GM18517 (cell line): ENCODE measurements around the gene CALM3.
A peak's percentile ranks its signal among the peaks of the same experiment; 100 is the strongest.

Experiments
- ATAC-seq: cut with Tn5 transposase; IDR thresholded peaks from one replicate; pipeline ENCODE4 v1.9.1; 2021; ENCODE audit warnings: mild to moderate bottlenecking, moderate library complexity; ENCODE audit not compliant: unreplicated experiment

Gene CALM3

DNA sequence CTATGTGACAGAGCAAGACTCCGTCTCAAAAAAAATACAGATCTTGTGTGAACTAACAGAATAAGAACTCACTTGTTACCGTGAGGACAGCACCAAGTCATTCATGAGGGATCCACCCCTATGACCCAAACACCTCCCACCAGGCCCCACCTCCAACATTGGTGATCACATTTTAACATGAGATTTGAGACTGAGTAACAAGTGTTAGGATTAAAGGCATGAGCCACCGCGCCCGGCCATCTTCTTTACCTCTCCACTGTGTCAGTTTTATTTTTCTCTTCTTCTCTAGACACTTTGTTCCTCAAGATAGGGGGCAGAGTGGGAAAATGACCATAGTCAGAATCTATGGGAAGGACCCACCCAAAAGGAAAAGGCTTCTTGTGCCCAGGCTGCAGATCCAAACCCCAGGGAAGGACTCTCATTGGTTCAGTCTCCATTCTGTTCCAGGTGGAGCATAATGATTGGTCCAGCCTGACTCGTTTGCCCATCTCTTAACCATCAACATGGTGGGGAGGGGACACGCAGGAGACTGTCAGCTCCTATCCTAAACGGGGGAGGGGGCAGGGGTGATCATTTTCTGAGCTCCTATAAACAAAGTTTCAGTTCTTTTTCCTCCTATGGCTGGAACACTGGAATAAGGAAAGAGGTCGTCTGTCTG lies 1.3 kb upstream of the CALM3 start:
- ATAC-seq: no peak

DNA sequence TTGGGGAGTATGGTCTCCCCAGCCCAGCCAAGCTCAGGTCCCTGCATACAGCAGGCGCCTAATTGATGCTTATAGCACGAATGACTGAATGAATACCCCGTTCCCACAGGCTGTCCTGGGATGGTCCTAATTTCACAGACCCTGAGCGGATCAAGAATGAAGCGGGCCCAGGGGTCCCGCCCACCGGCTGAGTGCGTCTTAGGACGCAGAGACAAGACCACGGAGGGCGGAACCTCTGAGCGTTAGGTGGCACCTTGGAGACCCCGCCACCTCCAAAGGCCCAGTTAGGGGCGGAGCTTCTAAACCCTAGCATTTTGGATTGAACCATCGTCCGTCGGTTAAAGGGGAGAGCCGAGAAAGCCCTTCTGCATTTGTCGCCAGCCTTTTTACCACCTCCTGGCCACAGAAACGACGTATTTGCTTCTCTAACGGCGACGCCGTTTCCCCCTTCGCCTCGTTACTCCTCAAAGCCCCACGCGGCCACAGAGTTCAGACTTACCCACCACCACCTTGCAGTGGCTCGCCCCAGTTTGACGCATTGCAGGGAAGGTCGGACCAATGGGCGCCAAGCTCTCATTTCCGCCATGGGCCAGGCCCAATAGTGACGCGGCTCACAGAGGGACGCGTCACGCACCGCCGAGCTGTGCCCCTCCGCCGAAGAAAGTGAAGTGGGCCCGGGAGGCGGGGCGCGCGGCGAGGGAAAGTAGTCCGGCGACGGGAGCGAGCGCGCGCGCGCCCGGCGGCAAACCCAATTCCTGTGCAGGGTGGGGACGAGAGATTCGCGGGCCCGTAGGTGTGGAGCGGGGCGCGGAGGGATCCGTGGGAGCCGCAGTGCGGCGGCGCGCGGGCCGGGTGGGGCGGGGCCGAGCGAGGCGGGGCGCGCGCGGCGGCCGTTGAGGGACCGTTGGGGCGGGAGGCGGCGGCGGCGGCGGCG lies 479 bp upstream of the CALM3 start:
- ATAC-seq: peak; percentile 78

DNA sequence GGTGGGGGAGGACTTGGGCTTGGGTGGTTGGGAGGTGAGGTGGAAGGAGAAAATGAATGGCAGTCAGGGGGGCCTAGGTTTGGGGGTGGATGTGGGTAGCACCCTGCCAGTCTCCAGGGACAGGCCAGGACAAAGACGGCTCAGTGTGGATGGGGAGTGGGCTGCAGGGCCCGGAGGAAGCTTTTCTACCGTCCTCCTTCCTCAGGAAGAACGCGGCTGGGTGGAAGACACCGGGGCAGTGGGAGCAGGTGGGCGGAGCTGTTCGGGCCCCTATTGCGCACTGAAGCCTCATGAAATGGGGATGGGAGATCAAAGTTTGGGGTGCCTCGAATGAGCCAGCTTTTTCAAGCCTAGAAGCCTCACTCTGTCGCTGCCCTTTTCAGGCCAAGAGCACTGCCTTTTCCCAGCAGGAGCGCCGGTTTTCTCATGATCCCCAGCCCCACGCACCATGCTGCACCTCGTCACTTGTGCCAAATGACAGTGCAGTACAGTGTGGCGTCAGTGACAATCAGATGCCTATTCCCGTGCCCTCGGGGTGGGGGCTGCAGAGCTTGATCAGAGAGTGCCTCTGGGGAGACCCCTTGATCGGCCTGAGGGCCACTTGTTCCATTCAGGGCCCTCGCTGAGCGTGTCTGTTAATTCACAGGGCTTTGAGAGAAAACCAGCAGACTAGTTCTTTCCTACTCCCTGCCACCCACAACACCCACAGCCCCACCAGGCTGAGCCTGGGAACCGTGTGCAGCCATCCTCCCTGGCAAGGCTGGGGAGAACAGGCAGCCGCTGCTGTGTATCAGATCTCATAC lies 1.5 kb downstream of the CALM3 start:
- no peak for ATAC-seq

DNA sequence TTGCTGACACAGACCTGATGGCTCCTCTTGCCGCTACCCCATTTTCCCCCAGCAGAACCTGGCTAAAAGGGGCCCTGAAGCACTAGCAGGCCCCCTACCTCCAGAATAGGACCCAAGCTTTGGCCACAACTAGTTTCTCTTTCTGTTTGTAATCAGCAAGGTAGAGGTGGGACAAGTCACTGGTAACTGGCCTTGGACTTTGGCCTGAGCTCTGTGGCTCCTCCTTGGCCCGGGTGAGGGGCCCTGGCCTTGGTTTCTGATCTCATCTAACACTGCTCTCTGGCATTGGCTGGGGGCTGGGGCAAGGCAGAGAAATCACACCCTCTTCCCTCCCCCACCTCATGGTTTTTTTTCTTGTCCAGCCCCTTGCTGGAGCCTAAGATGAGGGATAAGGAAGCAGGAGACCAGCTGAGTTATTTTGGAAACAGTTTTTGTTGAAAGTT lies 2.1 kb downstream of the CALM3 start:
- ATAC-seq: no peak

DNA sequence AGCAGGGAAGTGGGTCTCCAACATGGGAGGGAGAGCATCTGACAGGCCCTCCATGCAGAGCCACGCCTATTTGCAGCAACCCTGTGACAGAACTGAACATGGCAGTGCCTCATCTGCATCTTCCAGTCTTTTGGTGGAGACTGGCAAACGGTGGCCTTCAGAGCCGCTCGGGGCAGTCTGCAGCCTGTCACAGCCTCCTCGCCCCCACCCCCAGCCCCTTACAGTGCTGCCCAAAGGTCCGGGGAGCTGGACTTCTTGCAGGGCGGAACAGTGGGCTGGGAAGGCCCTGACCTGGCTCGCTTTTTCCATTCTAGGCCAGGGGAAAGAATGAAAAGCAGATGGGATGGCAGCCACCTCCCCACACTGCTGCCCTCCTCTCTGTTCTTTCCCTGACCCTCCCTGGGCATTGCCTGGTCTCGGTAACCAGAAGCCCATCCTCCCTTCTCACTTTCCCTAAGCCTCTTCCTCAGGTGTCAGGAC lies 2.7 kb downstream of the CALM3 start:
- ATAC-seq: no peak

DNA sequence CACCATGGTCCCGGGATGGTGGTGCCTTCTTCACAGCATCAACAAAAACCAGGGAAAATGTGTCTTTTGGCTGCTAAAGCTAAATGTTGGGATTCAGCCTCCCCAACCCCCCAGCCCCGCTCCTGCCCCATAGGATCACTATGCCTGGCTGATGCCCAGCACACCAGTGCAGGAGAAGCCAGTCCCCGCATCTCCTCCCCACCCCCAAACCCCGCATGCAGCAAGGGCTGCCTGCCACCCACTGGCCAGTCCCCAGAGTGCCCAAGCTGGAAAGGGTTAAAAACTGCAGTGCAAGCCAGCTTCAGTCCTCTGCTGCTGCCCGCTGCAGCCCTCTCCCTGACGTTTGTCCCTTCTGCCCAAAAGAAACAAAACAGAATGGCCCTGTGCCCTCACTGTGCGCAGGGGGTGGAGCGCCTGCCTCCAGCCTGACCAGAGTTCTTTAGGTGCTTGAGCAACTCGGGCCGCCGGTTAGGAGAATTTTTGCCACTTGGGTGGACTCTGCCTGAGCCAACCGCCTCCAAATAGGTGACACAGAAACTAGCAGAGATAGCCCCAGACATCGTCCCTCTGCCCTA lies 3.7 kb downstream of the CALM3 start:
- ATAC-seq: no peak

DNA sequence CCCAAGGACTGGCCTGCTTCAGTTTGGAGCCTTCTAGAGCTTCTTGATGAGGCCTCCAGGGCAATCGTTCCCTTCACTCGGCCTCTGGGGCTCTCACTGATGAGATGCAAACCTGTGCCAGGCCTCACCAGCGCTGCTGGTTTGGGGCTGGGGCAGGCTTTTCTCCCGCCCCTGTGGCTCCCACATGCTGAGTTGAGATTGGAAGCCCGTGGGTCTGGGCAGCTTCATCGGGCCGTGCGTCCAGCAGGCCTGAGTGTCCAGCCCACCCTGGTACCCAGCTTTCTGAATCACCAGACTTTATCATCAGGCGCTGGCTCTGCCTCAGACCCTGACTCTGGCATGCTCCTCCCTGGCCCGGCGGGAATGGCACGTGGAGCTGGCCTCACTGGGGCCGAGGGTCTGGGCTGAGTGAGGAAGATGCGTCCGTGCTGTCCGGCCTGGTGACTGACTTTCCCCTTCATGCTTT lies 4.3 kb downstream of the CALM3 start:
- no peak for ATAC-seq

DNA sequence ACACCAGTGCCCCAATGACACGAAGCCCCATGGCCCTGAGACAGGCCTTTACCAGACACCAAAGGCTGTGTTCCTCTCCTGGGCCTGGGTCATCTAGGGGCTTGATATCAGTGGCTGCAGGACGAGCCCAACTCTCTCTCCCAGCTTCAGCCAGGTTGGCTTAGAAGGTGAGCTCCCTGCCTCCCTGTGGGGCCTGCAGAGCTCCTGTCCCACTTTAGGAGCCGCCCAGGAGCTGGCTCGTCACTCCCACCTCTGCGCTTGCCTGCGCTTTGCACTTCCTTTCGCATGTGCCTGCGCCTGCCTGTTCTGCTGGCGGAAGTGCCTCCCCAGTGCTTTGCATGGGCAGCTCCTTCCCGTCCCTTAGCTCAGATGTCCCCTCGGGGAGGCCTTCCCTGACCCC lies 4.9 kb downstream of the CALM3 start:
- no peak for ATAC-seq

DNA sequence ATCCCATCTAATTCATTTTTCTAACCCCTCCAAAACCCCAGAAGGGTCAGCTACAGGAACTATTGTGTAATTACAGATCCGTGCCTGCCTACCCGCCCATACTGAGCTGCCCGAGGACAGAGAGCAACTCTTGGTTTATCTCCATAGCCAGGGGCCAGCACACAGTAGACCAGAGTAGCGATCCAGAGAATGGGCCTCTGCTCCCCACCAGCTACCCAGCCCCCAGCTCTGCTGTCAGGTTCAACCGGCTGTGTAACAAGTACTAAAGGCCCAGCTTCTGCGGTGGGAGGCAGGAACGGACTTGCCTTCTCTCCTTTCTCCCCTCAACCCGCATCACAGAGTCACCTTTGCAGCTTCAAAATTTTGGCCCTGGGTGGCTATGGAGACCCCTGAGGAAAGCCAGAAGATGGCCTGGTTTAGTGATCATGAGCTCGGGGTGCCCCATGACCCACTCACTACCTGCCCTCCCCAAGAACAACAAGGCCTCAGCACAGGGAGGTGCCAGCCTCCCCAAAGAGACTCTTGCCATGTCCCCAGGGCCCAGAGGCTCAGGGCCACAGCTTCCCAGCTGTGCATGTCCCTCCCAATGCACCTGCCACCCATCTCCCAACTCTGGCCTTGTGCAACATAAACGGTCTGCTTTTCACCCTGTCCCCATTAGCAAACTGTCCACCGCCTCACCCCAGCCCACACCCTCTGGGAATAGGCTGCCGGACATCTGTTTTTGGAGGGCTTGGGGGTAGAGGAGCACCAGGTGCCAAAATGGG lies 5.7 kb downstream of the CALM3 start:
- no peak for ATAC-seq

DNA sequence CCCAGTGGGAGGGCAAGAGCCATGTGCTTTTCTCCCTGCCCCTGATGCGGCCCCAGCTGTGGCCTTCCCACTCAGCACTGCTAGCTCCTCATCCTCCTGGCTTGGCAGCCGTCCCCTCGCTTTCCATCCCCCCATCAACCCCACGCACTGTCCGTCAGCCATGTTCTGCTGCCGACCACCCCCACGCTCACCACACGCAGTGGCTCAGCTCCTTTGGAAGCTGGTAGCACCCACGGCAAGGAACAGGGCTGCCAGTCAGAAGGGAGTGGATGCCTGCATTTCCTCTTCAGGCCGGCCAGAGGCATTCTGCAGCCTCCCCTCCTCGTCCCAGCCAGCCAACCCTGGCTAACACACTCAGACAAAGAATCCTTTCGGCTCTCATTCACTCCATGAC lies 6.3 kb downstream of the CALM3 start:
- ATAC-seq: no peak

DNA sequence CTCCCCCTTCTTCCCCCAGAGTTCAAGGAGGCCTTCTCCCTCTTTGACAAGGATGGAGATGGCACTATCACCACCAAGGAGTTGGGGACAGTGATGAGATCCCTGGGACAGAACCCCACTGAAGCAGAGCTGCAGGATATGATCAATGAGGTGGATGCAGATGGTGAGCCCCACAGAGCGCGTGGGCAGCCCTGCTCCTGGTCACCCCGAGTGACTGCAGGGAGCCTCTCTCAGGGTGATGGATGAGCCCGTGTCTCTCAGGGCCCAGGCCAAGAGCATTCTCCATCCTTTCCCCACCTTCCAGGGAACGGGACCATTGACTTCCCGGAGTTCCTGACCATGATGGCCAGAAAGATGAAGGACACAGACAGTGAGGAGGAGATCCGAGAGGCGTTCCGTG lies 7.0 kb downstream of the CALM3 start:
- no peak for ATAC-seq

DNA sequence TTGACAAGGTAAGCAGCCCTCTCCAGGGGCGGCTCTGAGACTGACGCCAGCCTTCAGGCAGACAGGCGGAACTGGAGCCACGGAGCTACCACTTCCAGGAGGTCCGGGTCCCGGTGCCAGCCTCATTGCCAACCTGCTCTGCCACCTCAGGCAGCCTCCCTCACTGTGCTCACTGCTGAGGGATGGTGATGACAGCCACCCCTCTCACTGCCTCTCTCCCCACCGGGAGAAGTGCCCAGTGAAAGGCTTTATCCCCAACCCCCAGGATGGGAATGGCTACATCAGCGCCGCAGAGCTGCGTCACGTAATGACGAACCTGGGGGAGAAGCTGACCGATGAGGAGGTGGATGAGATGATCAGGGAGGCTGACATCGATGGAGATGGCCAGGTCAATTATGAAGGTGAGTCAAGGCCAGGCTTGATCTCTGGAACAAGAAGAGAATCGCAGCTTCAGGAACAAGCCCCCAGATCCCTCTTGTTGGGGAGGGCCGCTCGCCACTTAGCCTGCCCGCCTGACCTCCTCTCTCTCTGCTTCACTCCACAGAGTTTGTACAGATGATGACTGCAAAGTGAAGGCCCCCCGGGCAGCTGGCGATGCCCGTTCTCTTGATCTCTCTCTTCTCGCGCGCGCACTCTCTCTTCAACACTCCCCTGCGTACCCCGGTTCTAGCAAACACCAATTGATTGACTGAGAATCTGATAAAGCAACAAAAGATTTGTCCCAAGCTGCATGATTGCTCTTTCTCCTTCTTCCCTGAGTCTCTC lies 7.6 kb downstream of the CALM3 start:
- no peak for ATAC-seq

DNA sequence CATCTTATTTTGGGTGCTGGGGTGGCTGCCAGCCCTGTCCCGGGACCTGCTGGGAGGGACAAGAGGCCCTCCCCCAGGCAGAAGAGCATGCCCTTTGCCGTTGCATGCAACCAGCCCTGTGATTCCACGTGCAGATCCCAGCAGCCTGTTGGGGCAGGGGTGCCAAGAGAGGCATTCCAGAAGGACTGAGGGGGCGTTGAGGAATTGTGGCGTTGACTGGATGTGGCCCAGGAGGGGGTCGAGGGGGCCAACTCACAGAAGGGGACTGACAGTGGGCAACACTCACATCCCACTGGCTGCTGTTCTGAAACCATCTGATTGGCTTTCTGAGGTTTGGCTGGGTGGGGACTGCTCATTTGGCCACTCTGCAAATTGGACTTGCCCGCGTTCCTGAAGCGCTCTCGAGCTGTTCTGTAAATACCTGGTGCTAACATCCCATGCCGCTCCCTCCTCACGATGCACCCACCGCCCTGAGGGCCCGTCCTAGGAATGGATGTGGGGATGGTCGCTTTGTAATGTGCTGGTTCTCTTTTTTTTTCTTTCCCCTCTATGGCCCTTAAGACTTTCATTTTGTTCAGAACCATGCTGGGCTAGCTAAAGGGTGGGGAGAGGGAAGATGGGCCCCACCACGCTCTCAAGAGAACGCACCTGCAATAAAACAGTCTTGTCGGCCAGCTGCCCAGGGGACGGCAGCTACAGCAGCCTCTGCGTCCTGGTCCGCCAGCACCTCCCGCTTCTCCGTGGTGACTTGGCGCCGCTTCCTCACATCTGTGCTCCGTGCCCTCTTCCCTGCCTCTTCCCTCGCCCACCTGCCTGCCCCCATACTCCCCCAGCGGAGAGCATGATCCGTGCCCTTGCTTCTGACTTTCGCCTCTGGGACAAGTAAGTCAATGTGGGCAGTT lies 8.6 kb downstream of the CALM3 start:
- ATAC-seq: no peak

DNA sequence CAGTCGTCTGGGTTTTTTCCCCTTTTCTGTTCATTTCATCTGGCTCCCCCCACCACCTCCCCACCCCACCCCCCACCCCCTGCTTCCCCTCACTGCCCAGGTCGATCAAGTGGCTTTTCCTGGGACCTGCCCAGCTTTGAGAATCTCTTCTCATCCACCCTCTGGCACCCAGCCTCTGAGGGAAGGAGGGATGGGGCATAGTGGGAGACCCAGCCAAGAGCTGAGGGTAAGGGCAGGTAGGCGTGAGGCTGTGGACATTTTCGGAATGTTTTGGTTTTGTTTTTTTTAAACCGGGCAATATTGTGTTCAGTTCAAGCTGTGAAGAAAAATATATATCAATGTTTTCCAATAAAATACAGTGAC lies 9.3 kb downstream of the CALM3 start:
- ATAC-seq: no peak

DNA sequence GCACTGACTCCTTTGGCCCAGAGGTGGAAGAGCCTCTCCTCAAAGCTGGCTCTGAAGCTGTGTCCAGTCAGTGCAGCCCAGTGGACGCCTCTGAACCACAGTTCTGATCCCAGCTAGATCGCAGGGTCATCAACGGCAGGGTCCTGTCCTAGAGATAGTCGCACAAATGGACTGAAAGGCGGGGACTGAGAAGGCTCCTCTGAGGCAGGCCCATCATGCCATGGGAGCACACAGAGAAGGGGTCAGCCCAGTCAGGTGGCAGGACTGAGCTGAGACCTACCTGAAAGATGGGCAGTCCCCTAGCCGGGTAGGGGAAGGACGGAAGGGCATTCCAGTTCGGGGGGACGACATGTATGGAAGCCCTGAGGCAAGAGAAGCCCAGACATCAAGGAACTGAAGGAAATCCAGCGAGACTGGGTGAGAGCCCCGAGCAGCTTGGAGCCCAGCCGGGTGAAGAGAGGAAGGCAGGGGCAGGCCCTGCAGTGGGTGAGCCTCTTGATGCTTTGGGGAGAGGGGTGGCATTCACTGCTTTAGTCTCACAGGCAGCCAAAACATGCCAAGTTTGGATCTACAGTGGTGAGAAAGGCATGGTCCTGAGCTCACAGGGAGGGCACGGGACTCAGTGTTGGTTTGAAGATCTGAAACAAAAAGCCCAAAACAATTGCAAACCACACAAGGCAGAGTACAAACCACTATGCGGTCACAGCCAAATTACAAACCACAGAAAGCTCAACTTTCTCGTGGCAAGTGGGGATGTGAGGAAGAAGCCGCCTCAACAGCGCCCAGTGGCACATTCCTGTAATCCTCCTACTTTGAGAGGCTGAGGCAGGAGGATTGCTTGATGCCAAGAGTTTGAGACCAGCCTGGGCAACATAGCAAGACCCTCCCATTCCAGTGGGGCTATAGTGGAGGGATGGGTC lies 10.0 kb downstream of the CALM3 start:
- ATAC-seq: no peak

DNA sequence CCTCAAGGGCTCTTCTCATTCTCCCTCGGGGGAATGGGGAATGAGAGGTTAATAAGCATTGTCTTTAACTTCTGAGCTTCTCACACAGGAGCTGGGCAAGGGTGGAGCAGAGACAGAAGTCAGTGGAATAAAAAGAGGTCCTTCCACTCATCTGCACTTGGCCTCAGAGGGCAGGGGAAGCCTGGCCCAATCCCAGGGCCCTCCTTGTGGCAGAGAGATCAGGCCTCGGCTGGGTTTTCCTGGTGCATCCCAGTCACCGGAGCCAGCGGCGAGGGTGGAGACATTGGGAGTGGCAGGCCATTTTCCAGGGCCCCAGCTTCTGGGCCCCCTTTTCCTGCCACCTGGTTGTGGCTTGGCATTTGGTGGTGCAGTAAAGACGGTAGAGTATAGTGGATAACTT lies 10.6 kb downstream of the CALM3 start:
- no peak for ATAC-seq

DNA sequence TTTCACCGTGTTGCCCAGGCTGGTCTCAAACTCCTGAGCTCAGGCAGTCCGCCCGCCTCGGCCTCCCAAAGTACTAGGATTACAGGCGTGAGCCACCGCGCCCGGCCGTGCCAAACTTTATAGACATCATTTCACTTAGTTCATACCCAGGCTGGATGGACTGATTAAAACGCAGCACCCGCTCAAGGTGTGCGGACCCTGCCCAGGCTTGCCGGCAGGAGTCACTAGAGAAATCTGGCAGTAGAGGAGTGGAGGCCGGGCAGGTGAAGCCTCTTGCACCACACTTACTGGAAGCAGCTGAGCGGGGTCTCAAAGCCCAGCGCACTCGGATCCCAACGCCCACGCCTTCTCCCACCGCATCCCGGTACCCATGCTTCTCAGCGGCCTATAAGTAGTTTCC lies 12.4 kb downstream of the CALM3 start:
- no peak for ATAC-seq
